Measurements from ENCODE around the gene ANKH. TPM values are rescaled to one million over a fixed set of nuclear protein-coding genes. Genes with fewer than 3 reads are reported as not detected.

ANKH gene
- total and polyA plus RNA-seq, 4 donors: 9.3 to 57.1 (median 37.4) TPM

DNA sequence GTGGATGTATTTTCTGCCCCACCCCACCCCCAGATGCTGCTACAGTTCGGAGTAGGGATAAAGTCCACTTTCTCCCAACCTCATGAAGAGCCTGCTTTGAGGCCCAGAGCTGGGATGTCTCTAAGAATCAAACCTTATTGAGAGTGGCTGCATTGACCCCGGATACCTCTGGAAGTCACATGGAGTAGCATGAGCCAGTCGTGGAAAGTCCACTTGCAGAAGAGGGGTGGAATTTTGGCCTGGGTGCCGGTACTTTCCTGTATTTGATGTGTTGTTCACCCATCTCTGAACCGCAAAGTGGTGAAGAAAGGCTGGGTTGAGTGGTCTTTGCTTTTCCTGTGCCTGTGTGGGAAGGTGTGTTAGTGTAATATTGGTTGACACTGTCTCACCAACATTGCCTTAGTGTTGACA lies 203.4 kb downstream of the ANKH start:
- Histone ChIP-seq H3K27ac (ENCODE audit: low read depth in 1 of 2, low read length in 2 of 2) (peak overlapping the region; percentile 95 to 97), H3K9ac (ENCODE audit: low read depth in 1 of 2, low read length in 2 of 2) (no peak overlapping the region), H3K4me1 (ENCODE audit: control insufficient read depth in 4 of 4, insufficient read depth in 4 of 4, low read length in 3 of 4) (peaks cover 16 to 72% (median 58%) of the 10 kb centered on the region in 4 donors), H3K9me3 (ENCODE audit: control insufficient read depth in 4 of 4, low read length in 3 of 4) (no peaks in the 10 kb centered on the region), H3K27me3 (ENCODE audit: control insufficient read depth in 4 of 4, insufficient read depth in 4 of 4, low read length in 3 of 4) (no peaks in the 10 kb centered on the region), H3K4me3 (ENCODE audit: low read depth in 1 of 3, low read length in 3 of 3) (no peak overlapping the region), H3K36me3 (ENCODE audit: control insufficient read depth in 4 of 4, insufficient read depth in 3 of 4, low read depth in 1 of 4, low read length in 3 of 4) (no peaks in the 10 kb centered on the region)
- WGBS: 33% methylated on average over 5 of the region's 5 CpGs
- no peak for DNase-seq (ENCODE audit: low spot score)
- TF ChIP-seq HNF4G (IDR thresholded peaks at IDR 0.05) (no peak), HNF4A (conservative IDR thresholded peaks at IDR 0.05) (peak; percentile 51 to 60), RXRA (IDR thresholded peaks at IDR 0.05) (peak; percentile 52 to 63)
- TF ChIP-seq, protein P1, sequence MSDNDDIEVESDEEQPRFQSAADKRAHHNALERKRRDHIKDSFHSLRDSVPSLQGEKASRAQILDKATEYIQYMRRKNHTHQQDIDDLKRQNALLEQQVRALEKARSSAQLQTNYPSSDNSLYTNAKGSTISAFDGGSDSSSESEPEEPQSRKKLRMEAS (IDR thresholded peaks at IDR 0.05): peak; percentile 12

DNA sequence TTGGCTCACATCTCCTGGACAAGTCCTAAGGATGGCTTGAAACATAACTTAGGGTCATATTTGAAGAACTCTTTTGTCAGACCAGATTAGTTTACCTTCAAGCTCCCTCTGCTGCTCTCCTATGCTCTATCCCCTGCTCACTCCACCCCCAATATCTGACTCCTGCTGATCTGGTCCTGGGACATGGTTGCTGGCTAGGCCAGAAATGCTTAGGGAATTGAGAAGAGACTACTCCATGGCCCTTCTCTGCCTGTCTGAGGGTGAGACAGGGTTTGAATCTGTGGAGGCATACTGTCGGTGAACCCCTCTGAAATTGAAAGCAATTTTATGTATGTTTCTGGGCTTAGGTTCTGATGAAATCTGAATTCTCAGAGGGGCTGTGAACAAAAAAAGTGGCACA lies 203.8 kb downstream of the ANKH start:
- H3K27me3 ChIP-seq (ENCODE audit: control insufficient read depth in 4 of 4, insufficient read depth in 4 of 4, low read length in 3 of 4): no peaks in the 10 kb centered on the region
- H3K4me1 ChIP-seq (ENCODE audit: control insufficient read depth in 4 of 4, insufficient read depth in 4 of 4, low read length in 3 of 4): peaks cover 19 to 73% (median 57%) of the 10 kb centered on the region in 4 donors
- DNase-seq (ENCODE audit: low spot score): no peak
- H3K36me3 ChIP-seq (ENCODE audit: control insufficient read depth in 4 of 4, insufficient read depth in 3 of 4, low read depth in 1 of 4, low read length in 3 of 4): no peaks in the 10 kb centered on the region
- H3K27ac ChIP-seq (ENCODE audit: low read depth in 1 of 2, low read length in 2 of 2): peak overlapping the region; percentile 95 to 97
- TF ChIP-seq SP1 (IDR thresholded peaks at IDR 0.05) (no peak), RXRA (IDR thresholded peaks at IDR 0.05) (no peak), NR2F2 (IDR thresholded peaks at IDR 0.05) (no peak), TAF1 (conservative IDR thresholded peaks at IDR 0.05) (no peak), FOXA1 (IDR thresholded peaks at IDR 0.05) (no peak)
- H3K9ac ChIP-seq (ENCODE audit: low read depth in 1 of 2, low read length in 2 of 2): peak overlapping the region in 1 of 2 donors; percentile 16
- H3K9me3 ChIP-seq (ENCODE audit: control insufficient read depth in 4 of 4, low read length in 3 of 4): no peaks in the 10 kb centered on the region
- 69% methylated on average over 1 of the region's 1 CpG for WGBS
- no peak overlapping the region for H3K4me3 ChIP-seq (ENCODE audit: low read depth in 1 of 3, low read length in 3 of 3)

DNA sequence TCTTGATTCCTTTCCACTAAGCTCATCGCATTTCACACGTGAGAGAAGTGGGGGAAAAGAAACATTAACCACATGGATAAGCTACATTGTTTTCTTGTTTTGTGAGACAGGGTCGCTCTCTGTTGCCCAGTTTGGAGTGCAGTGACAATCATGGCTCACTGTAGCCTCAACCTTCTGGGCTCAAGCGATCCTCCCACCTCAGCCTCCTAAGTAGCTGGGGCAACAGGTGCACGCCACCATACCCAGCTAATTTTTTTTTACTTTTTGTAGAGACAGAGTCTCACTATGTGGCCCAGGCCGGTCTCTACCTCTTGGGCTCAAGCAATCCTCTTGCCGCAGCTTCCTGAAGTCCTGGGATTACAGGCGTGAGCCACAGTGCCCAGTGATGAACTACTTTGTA lies 204.3 kb downstream of the ANKH start:
- Histone ChIP-seq H3K9me3 (ENCODE audit: control insufficient read depth in 4 of 4, low read length in 3 of 4) (no peaks in the 10 kb centered on the region), H3K4me1 (ENCODE audit: control insufficient read depth in 4 of 4, insufficient read depth in 4 of 4, low read length in 3 of 4) (peaks cover 16 to 68% (median 52%) of the 10 kb centered on the region in 4 donors), H3K27ac (ENCODE audit: low read depth in 1 of 2, low read length in 2 of 2) (peak overlapping the region; percentile 95 to 97), H3K27me3 (ENCODE audit: control insufficient read depth in 4 of 4, insufficient read depth in 4 of 4, low read length in 3 of 4) (no peaks in the 10 kb centered on the region), H3K36me3 (ENCODE audit: control insufficient read depth in 4 of 4, insufficient read depth in 3 of 4, low read depth in 1 of 4, low read length in 3 of 4) (no peaks in the 10 kb centered on the region), H3K4me3 (ENCODE audit: low read depth in 1 of 3, low read length in 3 of 3) (no peak overlapping the region), H3K9ac (ENCODE audit: low read depth in 1 of 2, low read length in 2 of 2) (no peak overlapping the region)
- 81% methylated on average over 8 of the region's 8 CpGs for WGBS
- DNase-seq (ENCODE audit: low spot score): no peak
- TF ChIP-seq HNF4A (conservative IDR thresholded peaks at IDR 0.05) (no peak), NR2F2 (IDR thresholded peaks at IDR 0.05) (no peak), JUND (IDR thresholded peaks at IDR 0.05) (no peak), FOXA2 (IDR thresholded peaks at IDR 0.05) (no peak), GABPA (IDR thresholded peaks at IDR 0.05 in 1 of 2, conservative IDR thresholded peaks at IDR 0.05 in 1 of 2) (no peak), YY1 (IDR thresholded peaks at IDR 0.05) (no peak), SP1 (IDR thresholded peaks at IDR 0.05) (no peak), RXRA (IDR thresholded peaks at IDR 0.05) (no peak)
- TF ChIP-seq, protein P2, sequence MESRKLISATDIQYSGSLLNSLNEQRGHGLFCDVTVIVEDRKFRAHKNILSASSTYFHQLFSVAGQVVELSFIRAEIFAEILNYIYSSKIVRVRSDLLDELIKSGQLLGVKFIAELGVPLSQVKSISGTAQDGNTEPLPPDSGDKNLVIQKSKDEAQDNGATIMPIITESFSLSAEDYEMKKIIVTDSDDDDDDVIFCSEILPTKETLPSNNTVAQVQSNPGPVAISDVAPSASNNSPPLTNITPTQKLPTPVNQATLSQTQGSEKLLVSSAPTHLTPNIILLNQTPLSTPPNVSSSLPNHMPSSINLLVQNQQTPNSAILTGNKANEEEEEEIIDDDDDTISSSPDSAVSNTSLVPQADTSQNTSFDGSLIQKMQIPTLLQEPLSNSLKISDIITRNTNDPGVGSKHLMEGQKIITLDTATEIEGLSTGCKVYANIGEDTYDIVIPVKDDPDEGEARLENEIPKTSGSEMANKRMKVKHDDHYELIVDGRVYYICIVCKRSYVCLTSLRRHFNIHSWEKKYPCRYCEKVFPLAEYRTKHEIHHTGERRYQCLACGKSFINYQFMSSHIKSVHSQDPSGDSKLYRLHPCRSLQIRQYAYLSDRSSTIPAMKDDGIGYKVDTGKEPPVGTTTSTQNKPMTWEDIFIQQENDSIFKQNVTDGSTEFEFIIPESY (IDR thresholded peaks at IDR 0.05): no peak
- TF ChIP-seq, protein P3, sequence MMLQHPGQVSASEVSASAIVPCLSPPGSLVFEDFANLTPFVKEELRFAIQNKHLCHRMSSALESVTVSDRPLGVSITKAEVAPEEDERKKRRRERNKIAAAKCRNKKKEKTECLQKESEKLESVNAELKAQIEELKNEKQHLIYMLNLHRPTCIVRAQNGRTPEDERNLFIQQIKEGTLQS (IDR thresholded peaks at IDR 0.05): no peak
- TF ChIP-seq, protein P4, sequence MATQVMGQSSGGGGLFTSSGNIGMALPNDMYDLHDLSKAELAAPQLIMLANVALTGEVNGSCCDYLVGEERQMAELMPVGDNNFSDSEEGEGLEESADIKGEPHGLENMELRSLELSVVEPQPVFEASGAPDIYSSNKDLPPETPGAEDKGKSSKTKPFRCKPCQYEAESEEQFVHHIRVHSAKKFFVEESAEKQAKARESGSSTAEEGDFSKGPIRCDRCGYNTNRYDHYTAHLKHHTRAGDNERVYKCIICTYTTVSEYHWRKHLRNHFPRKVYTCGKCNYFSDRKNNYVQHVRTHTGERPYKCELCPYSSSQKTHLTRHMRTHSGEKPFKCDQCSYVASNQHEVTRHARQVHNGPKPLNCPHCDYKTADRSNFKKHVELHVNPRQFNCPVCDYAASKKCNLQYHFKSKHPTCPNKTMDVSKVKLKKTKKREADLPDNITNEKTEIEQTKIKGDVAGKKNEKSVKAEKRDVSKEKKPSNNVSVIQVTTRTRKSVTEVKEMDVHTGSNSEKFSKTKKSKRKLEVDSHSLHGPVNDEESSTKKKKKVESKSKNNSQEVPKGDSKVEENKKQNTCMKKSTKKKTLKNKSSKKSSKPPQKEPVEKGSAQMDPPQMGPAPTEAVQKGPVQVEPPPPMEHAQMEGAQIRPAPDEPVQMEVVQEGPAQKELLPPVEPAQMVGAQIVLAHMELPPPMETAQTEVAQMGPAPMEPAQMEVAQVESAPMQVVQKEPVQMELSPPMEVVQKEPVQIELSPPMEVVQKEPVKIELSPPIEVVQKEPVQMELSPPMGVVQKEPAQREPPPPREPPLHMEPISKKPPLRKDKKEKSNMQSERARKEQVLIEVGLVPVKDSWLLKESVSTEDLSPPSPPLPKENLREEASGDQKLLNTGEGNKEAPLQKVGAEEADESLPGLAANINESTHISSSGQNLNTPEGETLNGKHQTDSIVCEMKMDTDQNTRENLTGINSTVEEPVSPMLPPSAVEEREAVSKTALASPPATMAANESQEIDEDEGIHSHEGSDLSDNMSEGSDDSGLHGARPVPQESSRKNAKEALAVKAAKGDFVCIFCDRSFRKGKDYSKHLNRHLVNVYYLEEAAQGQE (IDR thresholded peaks at IDR 0.05): no peak
